Measurements from ENCODE around the gene ING4. TPM values are rescaled to one million over a fixed set of nuclear protein-coding genes. Genes with fewer than 3 reads are reported as not detected.

ING4 gene
- total RNA-seq, 1 experiment from 2014 or later: 23.8 TPM

- no peaks in the 10 kb centered on the region for H3F3A ChIP-seq (ENCODE audit: low read length, unreplicated experiment)
- H3K79me2 ChIP-seq (ENCODE audit: low read length): no peaks in the 10 kb centered on the region
- DNase-seq (peak; percentile 73), ATAC-seq (peak; percentile 16; the same call in 1 of the 2 replicates)
- H3K4me2 ChIP-seq (ENCODE audit: low read length): peak overlapping the region; percentile 79
- no peaks in the 10 kb centered on the region for H3K27me3 ChIP-seq (ENCODE audit: low read length)
- H3K9me3 ChIP-seq (ENCODE audit: low read length): no peaks in the 10 kb centered on the region
- no peaks in the 10 kb centered on the region for H3K9me2 ChIP-seq (replicated peaks; ENCODE audit: low read length)
- H2AFZ ChIP-seq (ENCODE audit: low read length): peak overlapping the region; percentile 87
- intact Hi-C loops (cut with micrococcal nuclease): no loop called here
- peak overlapping the region; percentile 51 for H3K27ac ChIP-seq (ENCODE audit: low read length)
- H3K4me1 ChIP-seq (ENCODE audit: insufficient read depth, low read length): peaks cover 19% of the 10 kb centered on the region
- POLR2A ChIA-PET (ENCODE audit: unreplicated experiment): no interaction called here
- H3K36me3 ChIP-seq (ENCODE audit: low read depth, low read length): no peaks in the 10 kb centered on the region
- H4K20me1 ChIP-seq (ENCODE audit: low read length): no peaks in the 10 kb centered on the region
- H3K4me3 ChIP-seq (ENCODE audit: low read length): 0 out of 2 replicates have a peak overlapping the region, but pooled peaks have one; percentile 37
- no TSS peak for BruUV-seq (replicated peaks)
- CTCF ChIA-PET: interaction anchor here (0.5 to 0.6 kb wide), 2 partner anchors 48 to 250 kb away, joined by 3 to 8 read pairs; no protein-coding TSS in a partner anchor
- TF ChIP-seq EZH2 (IDR thresholded peaks at IDR 0.05; ENCODE audit: low read length, unreplicated experiment) (no peak), CTCF (conservative IDR thresholded peaks at IDR 0.05; ENCODE audit: low read depth, low read length) (no peak), EZH2phosphoT487 (IDR thresholded peaks at IDR 0.05; ENCODE audit: borderline replicate concordance, low read length) (no peak)
- H3K9ac ChIP-seq (ENCODE audit: low read length): peak overlapping the region; percentile 55
These were observed 49.7 kb downstream of the ING4 start for GRCh38 chr12:6613015-6613775.

- CTCF ChIA-PET: interaction anchor here (0.6 kb wide), 1 partner anchor 250 kb away, joined by 3 read pairs; no protein-coding TSS in a partner anchor
- intact Hi-C loops (cut with micrococcal nuclease): no loop called here
- no peak overlapping the region for H3K4me3 ChIP-seq (ENCODE audit: low read length)
These were observed 50.3 kb downstream of the ING4 start for GRCh38 chr12:6612652-6613014.

More at GRCh38 chr12:6612652-6613014, 50.3 kb downstream of the ING4 start:
- no peaks in the 10 kb centered on the region for H3K9me3 ChIP-seq (ENCODE audit: low read length)
- H3F3A ChIP-seq (ENCODE audit: low read length, unreplicated experiment): no peaks in the 10 kb centered on the region
- H2AFZ ChIP-seq (ENCODE audit: low read length): peak overlapping the region; percentile 87; the same call in 1 of the 2 replicates
- H3K27me3 ChIP-seq (ENCODE audit: low read length): no peaks in the 10 kb centered on the region
- no peak for TF ChIP-seq CTCF (conservative IDR thresholded peaks at IDR 0.05; ENCODE audit: low read depth, low read length)
- TF ChIP-seq EZH2phosphoT487 (IDR thresholded peaks at IDR 0.05; ENCODE audit: borderline replicate concordance, low read length): no peak
- no peak for TF ChIP-seq EZH2 (IDR thresholded peaks at IDR 0.05; ENCODE audit: low read length, unreplicated experiment)
- no peaks in the 10 kb centered on the region for H3K36me3 ChIP-seq (ENCODE audit: low read depth, low read length)
- no peak overlapping the region for H3K9ac ChIP-seq (ENCODE audit: low read length)
- POLR2A ChIA-PET (ENCODE audit: unreplicated experiment): interaction anchor here (0.5 kb wide), 1 partner anchor 331 kb away, joined by 3 read pairs; the partner anchor contains the start of gene RNU7-1
- H3K79me2 ChIP-seq (ENCODE audit: low read length): no peaks in the 10 kb centered on the region
- peak overlapping the region; percentile 79; the same call in 1 of the 2 replicates for H3K4me2 ChIP-seq (ENCODE audit: low read length)
- H3K27ac ChIP-seq (ENCODE audit: low read length): no peak overlapping the region
- no peaks in the 10 kb centered on the region for H4K20me1 ChIP-seq (ENCODE audit: low read length)
- no TSS peak for BruUV-seq (replicated peaks)
- no peaks in the 10 kb centered on the region for H3K9me2 ChIP-seq (replicated peaks; ENCODE audit: low read length)
- ATAC-seq (no peak), DNase-seq (no peak)
- peaks cover 25% of the 10 kb centered on the region for H3K4me1 ChIP-seq (ENCODE audit: insufficient read depth, low read length)

Measured in PC-3 (cell line).